Lower lobe of right lung (tissue), 2 donors: ENCODE results near the gene IRAK4. TPM values are rescaled to one million over a fixed set of nuclear protein-coding genes. Genes with fewer than 3 reads are reported as not detected.

ENCODE experiments used
- ATAC-seq, 2 donors: fragments of 200-7000 bp; cut with Tn5 transposase; one replicate each; pipeline ENCODE4 v1.9.1; 2020 to 2022; ENCODE audit warnings: mild to moderate bottlenecking in 2 of 2, moderate library complexity in 2 of 2
- DNase-seq: peaks from one replicate; pipeline ENCODE4 v3.0.0-alpha.2; 2020
- H3K27ac ChIP-seq: fragments of 200-600 bp; one replicate; pipeline ENCODE4 v1.8.0; 2022
- H3K27me3 ChIP-seq: fragments of 200-600 bp; one replicate; pipeline ENCODE4 v1.8.0; 2022; ENCODE audit warnings: low read depth
- H3K36me3 ChIP-seq: fragments of 200-600 bp; one replicate; pipeline ENCODE4 v1.8.0; 2022; ENCODE audit warnings: mild to moderate bottlenecking
- H3K4me1 ChIP-seq: fragments of 200-600 bp; one replicate; pipeline ENCODE4 v1.8.0; 2022
- H3K4me3 ChIP-seq: fragments of 200-600 bp; one replicate; pipeline ENCODE4 v1.8.0; 2022; ENCODE audit warnings: mild to moderate bottlenecking
- H3K9me3 ChIP-seq: fragments of 200-600 bp; one replicate; pipeline ENCODE4 v1.8.0; 2022
- CTCF ChIP-seq: fragments of 200-600 bp; IDR thresholded peaks from one replicate; pipeline ENCODE4 v1.8.0; 2022; ENCODE audit warnings: antibody characterized with exemption, mild to moderate bottlenecking
- intact Hi-C: fragments of 100-400 bp; cut with DNase I; formaldehyde crosslinking; loops from one replicate; pipeline ENCODE4 v1.11.0; 2022
- total RNA-seq: library from RNA; stranded (reverse); fragmentation: NEBNext Ultra II Directional; extraction: Animal tissue kit (Norgen Biotek cat#: 25700); gene quantifications from one replicate; pipeline ENCODE4 v1.2.1, GENCODE V29; 2021
- donor health status: DM: no; HTN: yes; CAD: no; lungs with severe emphysema.

The IRAK4 gene
- total RNA-seq, 1 donor from 2014 or later = 23.2 TPM

GRCh38 chr12:43795716-43796280, 37.0 kb downstream of the IRAK4 start:
- Histone ChIP-seq H3K27ac (no peak overlapping the region), H3K9me3 (no peaks in the 10 kb centered on the region), H3K4me3 (no peak overlapping the region), H3K36me3 (peaks cover 66% of the 10 kb centered on the region), H3K27me3 (no peaks in the 10 kb centered on the region), H3K4me1 (no peaks in the 10 kb centered on the region)
- intact Hi-C loops = no loop called here
- peak; percentile 92 to 97 for ATAC-seq
- DNase-seq = no peak
- TF ChIP-seq CTCF = no peak

- TF ChIP-seq CTCF = no peak
- H3K36me3 ChIP-seq = peaks cover 79% of the 10 kb centered on the region
- H3K9me3 ChIP-seq = no peaks in the 10 kb centered on the region
- DNase-seq (no peak), ATAC-seq (no peak)
- H3K4me3 ChIP-seq = no peak overlapping the region
- no peak overlapping the region for H3K27ac ChIP-seq
- intact Hi-C loops = no loop called here
- H3K4me1 ChIP-seq = peaks cover 1% of the 10 kb centered on the region
- no peaks in the 10 kb centered on the region for H3K27me3 ChIP-seq
Measured at GRCh38 chr12:43797561-43798217, 38.9 kb downstream of the IRAK4 start.

GRCh38 chr12:43805149-43805859, 46.6 kb downstream of the IRAK4 start:
- Histone ChIP-seq H3K27me3 (no peaks in the 10 kb centered on the region), H3K4me3 (peak overlapping the region; percentile 84), H3K4me1 (peaks cover 25% of the 10 kb centered on the region), H3K36me3 (peaks cover 26% of the 10 kb centered on the region), H3K9me3 (no peaks in the 10 kb centered on the region), H3K27ac (peak overlapping the region; percentile 94)
- ATAC-seq = peak in 1 of 2 donors; percentile 19
- no peak for TF ChIP-seq CTCF
- DNase-seq = no peak
- intact Hi-C loops = no loop called here

GRCh38 chr12:43805860-43806736, 47.3 kb downstream of the IRAK4 start, which contains the start of gene TWF1:
TSS of gene TWF1 (minus strand) at chr12:43806317. CDS start at chr12:43806245, 72 bp downstream.
- intact Hi-C loops = no loop called here
- ATAC-seq (peak; percentile 99 to 100), DNase-seq (peak; percentile 92)
- TF ChIP-seq CTCF = peak; percentile 5
- H3K4me1 ChIP-seq = peaks cover 25% of the 10 kb centered on the region
- peaks cover 18% of the 10 kb centered on the region for H3K36me3 ChIP-seq
- H3K9me3 ChIP-seq = no peaks in the 10 kb centered on the region
- peak within 1 kb of the TSS; percentile 94 for H3K27ac ChIP-seq
- peak within 1 kb of the TSS; percentile 84 for H3K4me3 ChIP-seq
- no peaks in the 10 kb centered on the region for H3K27me3 ChIP-seq

- Histone ChIP-seq H3K4me3 (peak overlapping the region; percentile 84), H3K4me1 (peaks cover 25% of the 10 kb centered on the region), H3K9me3 (no peaks in the 10 kb centered on the region), H3K27me3 (no peaks in the 10 kb centered on the region), H3K36me3 (peaks cover 12% of the 10 kb centered on the region), H3K27ac (peak overlapping the region; percentile 94)
- no peak for TF ChIP-seq CTCF
- DNase-seq (no peak), ATAC-seq (no peak)
- intact Hi-C loops = no loop called here
Measured at GRCh38 chr12:43806737-43807072, 48.0 kb downstream of the IRAK4 start.
